HepG2 (cell line): ENCODE results near the gene SPX. TPM values are rescaled to one million over a fixed set of nuclear protein-coding genes. Genes with fewer than 3 reads are reported as not detected.

Source experiments
- HBP1 ChIP-seq: IDR thresholded peaks from 2 replicates; pipeline ENCODE4 v1.6.1; 2016; ENCODE audit warnings: low read depth, control low read depth
- HMG20A ChIP-seq: IDR thresholded peaks from 2 replicates; pipeline ENCODE4 v1.6.1; 2016; ENCODE audit warnings: borderline replicate concordance
- HNRNPH1 ChIP-seq: fragments of 200-400 bp; formaldehyde crosslinking; optimal IDR thresholded peaks from 2 replicates; pipeline ENCODE3; 2017; ENCODE audit warnings: mild to moderate bottlenecking, low read depth, low read length
- HOXA7 ChIP-seq: sonication (generic); formaldehyde crosslinking; IDR thresholded peaks from 2 replicates; pipeline ENCODE4 v1.8.1; 2022; ENCODE audit warnings: mild to moderate bottlenecking, missing genetic modification reagents, moderate library complexity
- HOXA9 ChIP-seq: sonication (generic); formaldehyde crosslinking; IDR thresholded peaks from 2 replicates; pipeline ENCODE4 v1.8.1; 2022; ENCODE audit warnings: missing genetic modification reagents, mild to moderate bottlenecking, moderate library complexity, borderline replicate concordance
- MLXIP ChIP-seq: sonication (generic); formaldehyde crosslinking; IDR thresholded peaks from 2 replicates; pipeline ENCODE4 v1.9.0; 2021; ENCODE audit warnings: missing genetic modification reagents, borderline replicate concordance
- SRY ChIP-seq: sonication (generic); formaldehyde crosslinking; IDR thresholded peaks from 2 replicates; pipeline ENCODE4 v1.8.0; 2022; ENCODE audit warnings: mild to moderate bottlenecking, missing genetic modification reagents
- THYN1 ChIP-seq: sonication (generic); formaldehyde crosslinking; IDR thresholded peaks from 2 replicates; pipeline ENCODE4 v1.8.1; 2023; ENCODE audit warnings: low read depth, mild to moderate bottlenecking, moderate library complexity, missing genetic modification reagents, borderline replicate concordance
- ZBTB46 ChIP-seq: sonication (generic); formaldehyde crosslinking; IDR thresholded peaks from 2 replicates; pipeline ENCODE4 v1.4.0; 2020; ENCODE audit warnings: mild to moderate bottlenecking, missing genetic modification reagents, borderline replicate concordance
- ZMYM2 ChIP-seq: sonication (generic); formaldehyde crosslinking; IDR thresholded peaks from 2 replicates; pipeline ENCODE4 v1.8.0; 2022; ENCODE audit warnings: mild to moderate bottlenecking, missing genetic modification reagents
- ZNF234 ChIP-seq: sonication (generic); formaldehyde crosslinking; conservative IDR thresholded peaks from 2 replicates; pipeline ENCODE4 v1.5.1; 2020; ENCODE audit warnings: mild to moderate bottlenecking, missing genetic modification reagents
- ZNF563 ChIP-seq: sonication (generic); formaldehyde crosslinking; IDR thresholded peaks from 2 replicates; pipeline ENCODE4 v1.8.0; 2022; ENCODE audit warnings: mild to moderate bottlenecking, moderate library complexity, missing genetic modification reagents
- ZNF580 ChIP-seq: IDR thresholded peaks from 2 replicates; pipeline ENCODE4 v1.6.1; 2016; ENCODE audit warnings: low read depth, borderline replicate concordance
- ZNF781 ChIP-seq: sonication (generic); formaldehyde crosslinking; IDR thresholded peaks from 2 replicates; pipeline ENCODE4 v1.5.1; 2020; ENCODE audit warnings: borderline replicate concordance, mild to moderate bottlenecking, missing genetic modification reagents; ENCODE audit errors: not compliant biosample characterization
- ZXDC ChIP-seq: sonication (generic); formaldehyde crosslinking; IDR thresholded peaks from 2 replicates; pipeline ENCODE4 v1.5.0; 2020; ENCODE audit warnings: mild to moderate bottlenecking, missing genetic modification reagents
- polyA plus RNA-seq, 8 experiments: library from polyadenylated mRNA; depleted of rRNA in 3 of 8; stranded (reverse) in 7 of 8; unstranded in 1 of 8; fragments of >200 nt; fragmentation: Illumina TruSeq in 4 of 8; extraction: Trizol in 4 of 8; gene quantifications; 2 replicates each; pipeline versions ENCODE4 v1.2.1 to v1.2.3, GENCODE V29; 2011 to 2016; ENCODE audit warnings: low read depth in 4 of 8, missing spikeins in 1 of 8, mixed read lengths in 1 of 8; ENCODE audit not compliant: insufficient read depth in 1 of 8
- total RNA-seq, 5 experiments: library from RNA; depleted of rRNA; stranded (reverse); fragments of >200 nt; fragmentation: Illumina TruSeq; extraction: Trizol; gene quantifications; 2 replicates each; pipeline ENCODE4 v1.2.3, GENCODE V29; 2016; ENCODE audit warnings: low read depth in 1 of 5

The SPX gene
- total and polyA plus RNA-seq, 2 of the 13 experiments (the other 11 are each of a cell fraction or from before 2014, with no cell fraction given): 0.07 to 0.16 TPM

- 0 out of 2 replicates have a peak, but pooled peaks have one; percentile 28 for TF ChIP-seq ZNF234 (CRISPR knock-in tag)
- TF ChIP-seq ZMYM2 (CRISPR knock-in tag): no peak
- TF ChIP-seq HMG20A: no peak
- TF ChIP-seq ZNF781 (CRISPR knock-in tag): no peak
- TF ChIP-seq ZNF563 (CRISPR knock-in tag): 0 out of 2 replicates have a peak, but pooled peaks have one; percentile 21
- peak; percentile 44; the same call in 1 of the 2 replicates for TF ChIP-seq ZNF580 (CRISPR knock-in tag)
- TF ChIP-seq HOXA9 (CRISPR knock-in tag): no peak
- no peak for TF ChIP-seq HNRNPH1
- no peak for TF ChIP-seq ZXDC (CRISPR knock-in tag)
- TF ChIP-seq MLXIP (CRISPR knock-in tag): no peak
- TF ChIP-seq SRY: 0 out of 2 replicates have a peak, but pooled peaks have one; percentile 35
- no peak for TF ChIP-seq THYN1 (CRISPR knock-in tag)
- no peak for TF ChIP-seq HOXA7 (CRISPR knock-in tag)
- TF ChIP-seq HBP1 (CRISPR knock-in tag): peak; percentile 96
- no peak for TF ChIP-seq ZBTB46 (CRISPR knock-in tag)
Observed at GRCh38 chr12:21501258-21502163, 24.6 kb upstream of the SPX start, which contains the start of the genes GOLT1B and RECQL (continued).
